NCI-H146 treated with DMSO at 0.1 percent for 48 hours (cell line): ENCODE data around the gene FCN2.

Experiments
- DNase-seq: peaks from one replicate; lab custom pipeline; 2025; ENCODE audit not compliant: unreplicated experiment; lab: John Stamatoyannopoulos, UW

Gene FCN2

GRCh38 chr9:134908524-134909309 is 28.1 kb downstream of the FCN2 start:
- DNase-seq: no peak

DNA sequence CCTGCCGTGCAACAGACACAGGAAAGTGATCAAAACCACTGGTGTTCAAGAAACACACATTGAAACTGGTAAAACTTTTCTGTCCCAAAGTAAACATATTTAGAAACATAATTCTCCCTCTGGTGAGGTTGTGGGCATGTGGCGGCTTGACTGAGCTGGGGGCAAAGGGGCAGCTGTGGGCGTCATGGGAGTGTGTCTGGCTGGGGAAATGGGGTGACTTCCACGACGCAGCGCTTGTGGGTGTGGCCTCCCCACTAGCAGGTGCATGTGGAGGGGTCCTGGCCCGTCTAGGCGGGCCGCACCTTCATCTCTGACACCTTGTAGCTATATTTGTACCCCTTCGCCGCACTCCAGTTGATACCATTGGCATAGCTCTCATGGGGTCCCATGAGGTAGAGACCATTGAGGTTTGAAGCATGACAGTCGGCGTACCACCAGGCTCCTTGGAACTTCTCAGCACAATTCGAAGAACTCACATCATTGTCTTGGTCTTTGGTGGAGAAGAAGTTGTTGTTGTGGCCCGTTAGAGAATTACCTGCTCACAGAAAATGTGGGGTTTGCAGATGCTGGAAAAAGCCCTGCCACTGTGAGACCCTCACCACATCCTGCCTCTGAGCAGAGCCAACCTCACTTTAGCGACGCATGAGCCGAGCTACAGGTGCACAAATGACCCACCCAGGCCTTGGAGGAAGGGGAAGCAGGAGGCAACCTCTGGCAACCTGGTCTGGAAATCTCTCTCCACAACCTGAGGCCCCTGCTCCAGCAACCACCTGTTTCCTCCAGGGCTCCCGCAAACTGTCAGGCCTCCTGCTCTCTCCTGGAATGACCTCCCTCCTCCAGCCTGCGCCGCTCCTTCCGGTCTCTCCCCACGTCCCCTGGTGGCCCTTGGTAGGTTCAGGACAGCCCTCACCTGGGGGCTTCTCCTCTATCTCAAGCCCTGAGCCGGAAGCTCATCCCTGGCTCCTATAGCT is 29.2 kb downstream of the FCN2 start:
- no peak for DNase-seq

GRCh38 chr9:134912126-134912840 is 31.7 kb downstream of the FCN2 start:
- DNase-seq: no peak

- no peak for DNase-seq
Observed at GRCh38 chr9:134913041-134913712, 32.6 kb downstream of the FCN2 start.

DNA sequence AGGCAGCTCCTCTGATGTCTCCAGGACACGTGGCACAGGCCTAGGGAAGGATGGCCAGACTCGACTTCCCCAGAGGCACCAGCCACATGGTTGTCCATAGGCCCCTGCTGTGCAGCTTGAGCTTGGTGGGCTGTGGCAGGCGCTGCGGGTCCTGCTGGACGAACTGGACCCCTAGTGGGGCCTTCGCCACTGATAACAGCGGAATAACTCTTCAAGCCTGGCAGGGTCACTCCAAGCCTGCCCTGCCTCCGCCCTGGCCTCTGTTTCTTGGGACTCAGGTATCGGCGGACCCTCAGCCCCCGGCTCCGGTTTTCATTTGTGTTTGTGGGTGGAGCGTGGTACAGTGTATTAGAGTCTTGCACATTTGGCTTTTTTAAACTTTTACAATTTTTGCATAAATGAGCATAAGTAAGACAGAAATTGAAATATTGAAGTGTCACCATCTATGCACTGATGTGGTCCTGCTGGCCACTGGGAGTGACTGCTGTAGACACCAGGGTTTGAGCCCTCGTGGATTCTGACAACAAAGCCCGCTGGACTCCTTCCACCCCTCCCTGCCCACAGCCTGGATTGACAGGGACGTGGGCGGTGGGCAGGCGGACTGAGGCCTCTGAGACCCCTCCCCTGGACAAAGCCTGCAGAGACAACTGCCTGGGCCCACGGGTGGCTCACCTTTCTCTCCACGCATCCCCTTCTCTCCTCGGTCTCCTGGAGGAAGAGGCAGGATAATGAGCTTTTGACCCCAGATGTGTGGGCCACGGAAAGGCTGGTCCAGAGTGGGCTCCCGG is 33.3 kb downstream of the FCN2 start:
- no peak for DNase-seq

- DNase-seq: no peak
Observed at GRCh38 chr9:134914501-134914834, 33.9 kb downstream of the FCN2 start.

DNA sequence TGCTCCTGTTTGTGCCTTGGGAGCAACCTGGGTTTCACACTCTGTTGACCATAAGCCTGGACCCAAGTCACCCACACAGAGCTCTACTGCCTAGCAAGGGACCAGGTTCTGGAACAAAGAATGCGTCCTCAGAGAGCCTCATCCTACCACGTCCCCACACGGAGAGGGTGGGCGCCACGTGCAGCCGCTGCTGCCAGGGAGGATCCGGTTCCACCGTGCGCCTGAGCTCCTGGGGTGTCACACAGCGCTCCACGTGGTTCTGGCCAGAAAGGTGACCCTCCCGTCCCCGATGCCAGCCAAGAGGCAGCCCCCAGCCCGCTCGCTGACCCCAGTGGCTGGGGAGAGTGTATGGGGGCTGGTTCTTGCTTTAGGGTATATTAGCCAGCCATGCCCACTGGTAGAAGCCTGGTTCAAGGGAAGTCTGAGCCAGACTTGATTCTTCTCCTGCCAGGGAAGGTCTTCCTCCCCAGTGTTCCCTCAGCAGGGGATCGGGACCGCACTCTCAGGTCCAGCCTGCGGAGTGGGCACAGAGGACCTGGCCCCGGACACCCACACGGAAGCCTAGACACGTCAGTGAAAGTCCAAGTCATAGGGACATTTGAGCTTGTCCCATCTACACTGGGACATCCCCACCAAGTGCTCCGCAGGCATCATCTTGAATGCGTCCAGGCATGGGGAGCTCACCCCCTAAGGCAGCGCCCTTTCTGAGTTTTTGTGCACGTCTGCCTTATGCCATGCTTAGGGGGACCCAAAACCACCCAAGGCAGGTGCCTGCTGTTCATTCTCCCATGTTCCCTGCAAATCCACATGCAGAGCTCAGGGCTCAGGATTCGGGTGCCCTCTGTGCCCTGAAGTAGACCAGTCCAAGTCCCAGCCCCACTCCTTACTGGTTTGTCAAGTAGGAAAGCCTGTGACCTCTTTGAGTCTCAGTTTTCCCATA is 34.7 kb downstream of the FCN2 start:
- DNase-seq: no peak

DNA sequence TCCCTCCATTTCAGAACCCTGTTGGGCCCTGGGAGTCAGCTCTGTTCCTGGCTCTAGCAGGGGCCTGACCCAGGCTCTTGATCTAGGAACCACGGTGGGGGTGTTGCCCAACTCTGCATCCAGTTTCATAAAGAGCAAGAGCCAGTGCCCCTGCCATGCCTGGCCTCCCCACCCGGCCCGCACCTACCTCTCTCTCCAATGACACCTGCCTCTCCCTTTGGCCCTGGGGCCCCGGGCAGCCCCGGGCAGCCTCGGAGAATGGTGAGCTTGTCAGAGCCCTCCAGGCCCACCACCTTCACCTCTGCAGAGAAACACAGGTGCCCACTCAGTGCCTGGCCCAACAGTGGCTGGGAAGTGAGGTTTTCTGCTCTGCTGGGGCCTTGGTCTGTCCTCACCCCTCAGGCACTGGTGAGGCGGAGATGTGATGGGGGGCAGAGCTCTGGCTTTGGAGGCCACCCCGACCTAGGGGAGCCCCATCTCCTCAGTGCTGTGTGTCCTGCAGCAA is 35.6 kb downstream of the FCN2 start:
- no peak for DNase-seq

DNA sequence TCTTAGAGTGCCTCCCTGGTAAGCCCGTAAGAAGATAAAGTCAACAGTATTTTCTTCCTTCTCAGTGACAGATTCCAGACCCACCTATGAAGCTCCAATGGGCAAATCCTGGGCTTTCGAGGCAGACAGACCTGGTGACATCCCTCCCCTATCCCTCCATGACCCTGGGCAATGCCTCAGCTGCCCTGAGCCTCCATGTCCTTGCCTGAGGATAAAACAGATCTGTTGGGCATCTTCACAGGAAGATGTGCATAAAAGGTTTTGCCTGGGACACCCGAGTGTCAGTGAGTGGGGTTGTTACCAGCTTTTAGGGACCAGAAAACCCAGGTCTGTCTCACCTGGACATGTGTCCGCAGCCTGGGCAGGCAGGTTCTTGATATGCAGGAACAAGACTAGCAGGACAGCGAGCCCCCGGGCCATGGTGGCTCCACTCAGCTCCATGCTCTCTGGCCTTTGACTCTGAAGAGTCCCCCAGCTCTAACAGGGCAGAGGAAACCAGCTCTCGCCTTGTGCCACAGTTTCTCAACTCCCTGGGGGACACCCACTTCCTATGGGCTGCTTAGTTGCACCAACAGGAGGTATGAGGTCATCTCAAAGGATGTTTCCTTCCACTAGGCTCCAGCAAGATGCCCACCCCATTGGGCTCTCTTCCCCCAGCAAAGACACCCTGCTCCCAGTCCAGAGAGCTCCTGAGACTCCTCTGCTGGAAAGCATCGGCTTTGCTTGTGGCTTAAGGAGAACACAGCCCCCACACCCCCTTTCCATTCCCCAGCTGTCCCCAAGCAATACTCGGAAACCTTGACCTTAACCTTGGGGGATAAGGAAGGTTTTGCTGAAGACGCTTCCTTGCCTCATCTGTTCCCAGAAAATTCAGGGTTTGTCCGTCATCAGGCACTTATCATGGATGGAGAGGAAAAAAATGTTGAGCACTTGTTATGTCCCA is 37.1 kb downstream of the FCN2 start, which contains the start of gene FCN1:
Gene FCN1, minus strand, starts transcription at position 482 of the 943 bp plus-strand sequence. Its CDS starts 41 bp downstream, at position 441.
- no peak for DNase-seq

DNA sequence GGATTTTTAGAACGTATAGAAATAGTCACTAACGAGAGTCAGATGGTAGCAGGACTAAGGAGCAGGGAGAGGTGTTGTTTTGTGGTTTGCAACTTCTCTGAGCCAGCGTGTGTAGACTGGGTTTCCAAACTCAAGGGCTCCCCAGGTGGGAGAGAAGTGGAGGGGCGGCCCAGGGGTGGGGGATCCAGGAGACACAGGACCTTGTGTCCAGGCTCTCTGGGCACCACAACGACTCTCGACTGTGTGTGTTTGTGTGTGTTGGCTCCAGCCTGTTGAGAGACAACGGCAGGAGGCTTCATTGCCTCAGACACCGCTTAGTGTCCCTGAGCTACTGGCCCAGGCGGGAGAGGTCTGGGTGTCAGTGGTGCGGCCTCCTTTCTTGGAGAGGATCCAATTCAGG is 38.0 kb downstream of the FCN2 start:
- DNase-seq: no peak

DNA sequence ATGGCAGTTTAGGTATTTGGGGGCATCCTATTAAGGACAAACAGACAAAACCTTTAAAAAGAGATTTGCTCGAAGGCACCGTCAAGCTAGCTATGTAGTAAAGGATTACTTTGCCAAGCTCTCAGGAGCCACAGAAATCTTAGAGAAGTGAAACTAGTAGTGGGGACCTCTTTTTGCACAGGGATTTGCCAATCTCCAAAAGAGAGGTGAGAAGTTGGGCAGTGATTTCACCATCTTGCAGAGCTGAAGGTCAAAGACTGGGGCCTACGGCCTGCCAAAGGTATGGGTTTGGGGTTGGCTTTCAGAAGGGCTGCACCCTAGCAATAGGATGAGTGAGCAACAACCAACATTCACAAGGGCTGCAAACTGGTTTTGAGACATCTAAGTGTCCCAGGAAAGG is 38.7 kb downstream of the FCN2 start:
- DNase-seq: no peak

DNA sequence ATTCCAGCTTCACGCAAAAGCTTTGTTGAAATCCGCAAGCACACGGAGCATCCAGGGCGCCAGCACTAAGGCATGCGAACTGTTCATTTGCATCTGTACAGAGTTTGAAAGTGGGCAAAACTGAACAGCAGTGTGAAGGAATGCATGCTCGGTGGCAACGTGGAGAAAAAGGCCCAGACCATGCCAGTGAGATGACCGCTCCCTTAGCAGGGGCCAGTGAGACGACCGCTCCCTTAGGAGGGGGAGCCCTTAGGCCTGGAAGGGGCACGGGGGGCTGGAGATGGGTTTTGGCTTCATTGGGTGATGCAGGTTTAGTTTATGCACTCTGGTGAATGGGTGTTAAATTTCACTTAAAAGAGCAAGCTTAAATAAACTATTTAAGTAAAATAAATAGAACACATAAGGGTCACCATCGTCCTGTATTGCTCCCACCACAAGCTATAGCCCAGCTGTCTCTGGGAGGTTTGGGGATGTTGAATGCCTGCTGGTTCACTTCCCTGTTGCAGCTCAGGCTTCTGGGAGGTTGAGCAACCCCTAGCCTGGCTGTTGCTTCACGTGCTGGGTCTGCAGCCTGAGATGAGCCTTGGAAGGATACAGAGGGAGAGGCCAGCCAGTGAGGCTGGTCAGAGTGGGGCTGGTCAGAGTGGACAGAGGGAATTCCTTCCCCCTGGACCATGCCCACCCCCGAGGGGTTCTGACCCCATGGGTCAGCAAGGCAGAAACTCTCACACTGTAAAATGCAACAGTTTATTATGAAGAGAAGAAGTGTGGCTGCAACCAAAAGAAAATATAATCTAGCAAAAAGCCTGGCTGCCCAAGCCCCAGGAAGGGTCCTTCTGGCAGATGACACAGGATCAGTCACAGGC is 41.7 kb downstream of the FCN2 start:
- no peak for DNase-seq

- no peak for DNase-seq
Observed at GRCh38 chr9:134922932-134923240, 42.3 kb downstream of the FCN2 start.

- no peak for DNase-seq
Observed at GRCh38 chr9:134923466-134923865, 42.9 kb downstream of the FCN2 start.

DNA sequence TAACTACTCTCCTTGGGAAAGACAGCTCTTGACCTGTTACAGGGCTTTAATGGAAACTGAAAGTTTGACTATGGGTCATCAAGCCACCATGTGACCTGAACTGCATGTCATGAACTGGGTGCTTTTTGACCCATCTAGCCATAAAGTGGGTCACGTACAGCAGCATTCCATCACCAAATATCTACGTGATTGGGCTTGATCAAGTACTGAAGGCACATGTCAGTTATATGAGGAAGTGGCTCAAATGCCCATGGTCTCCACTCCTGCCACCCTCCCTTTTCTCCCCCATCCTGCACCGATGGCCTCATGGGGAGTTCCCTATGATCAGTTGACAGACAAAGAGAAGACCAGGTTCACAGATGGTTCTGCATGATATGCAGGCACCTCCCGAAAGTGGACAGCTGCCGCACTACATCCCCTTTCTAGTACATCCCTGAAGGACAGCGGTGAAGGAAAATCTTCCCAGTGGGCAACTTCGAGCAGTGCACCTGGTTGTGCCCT is 44.5 kb downstream of the FCN2 start:
- DNase-seq: no peak

- no peak for DNase-seq
Observed at GRCh38 chr9:134928436-134929192, 48.0 kb downstream of the FCN2 start.
